Subcutaneous abdominal adipose tissue (tissue), 5 donors: ENCODE results near the gene UBE4A.

ENCODE experiments used
- H3K27ac ChIP-seq: one replicate; pipeline ENCODE4 v1.7.0; 2013; ENCODE audit warnings: low read depth, mild to moderate bottlenecking, inconsistent platforms, low read length, moderate library complexity
- H3K27me3 ChIP-seq, 5 donors: one replicate each; pipeline ENCODE4 v1.7.0; 2013; ENCODE audit warnings: low read length in 5 of 5, inconsistent platforms in 1 of 5; ENCODE audit not compliant: control insufficient read depth in 5 of 5, insufficient read depth in 4 of 5
- H3K36me3 ChIP-seq, 5 donors: one replicate each; pipeline ENCODE4 v1.7.0; 2013; ENCODE audit warnings: low read length in 5 of 5; ENCODE audit not compliant: control insufficient read depth in 5 of 5, insufficient read depth in 5 of 5
- H3K4me1 ChIP-seq, 5 donors: one replicate each; pipeline ENCODE4 v1.7.0; 2013; ENCODE audit warnings: low read length in 5 of 5, mild to moderate bottlenecking in 3 of 5, moderate library complexity in 1 of 5; ENCODE audit not compliant: control insufficient read depth in 5 of 5, insufficient read depth in 5 of 5
- H3K4me3 ChIP-seq, 5 donors: one replicate each; pipeline ENCODE4 v1.7.0; 2013; ENCODE audit warnings: low read length in 5 of 5, low read depth in 1 of 5
- H3K9ac ChIP-seq, 5 donors: one replicate each; pipeline ENCODE4 v1.7.0; 2013; ENCODE audit warnings: low read length in 5 of 5, mild to moderate bottlenecking in 4 of 5, moderate library complexity in 3 of 5
- H3K9me3 ChIP-seq, 5 donors: one replicate each; pipeline ENCODE4 v1.7.0; 2013; ENCODE audit warnings: low read length in 5 of 5; ENCODE audit not compliant: control insufficient read depth in 5 of 5
- donor health status: healthy.
- donor health status: healthy.
- donor health status: healthy.
- donor health status: healthy.
- donor health status: healthy.

The UBE4A gene, protein sequence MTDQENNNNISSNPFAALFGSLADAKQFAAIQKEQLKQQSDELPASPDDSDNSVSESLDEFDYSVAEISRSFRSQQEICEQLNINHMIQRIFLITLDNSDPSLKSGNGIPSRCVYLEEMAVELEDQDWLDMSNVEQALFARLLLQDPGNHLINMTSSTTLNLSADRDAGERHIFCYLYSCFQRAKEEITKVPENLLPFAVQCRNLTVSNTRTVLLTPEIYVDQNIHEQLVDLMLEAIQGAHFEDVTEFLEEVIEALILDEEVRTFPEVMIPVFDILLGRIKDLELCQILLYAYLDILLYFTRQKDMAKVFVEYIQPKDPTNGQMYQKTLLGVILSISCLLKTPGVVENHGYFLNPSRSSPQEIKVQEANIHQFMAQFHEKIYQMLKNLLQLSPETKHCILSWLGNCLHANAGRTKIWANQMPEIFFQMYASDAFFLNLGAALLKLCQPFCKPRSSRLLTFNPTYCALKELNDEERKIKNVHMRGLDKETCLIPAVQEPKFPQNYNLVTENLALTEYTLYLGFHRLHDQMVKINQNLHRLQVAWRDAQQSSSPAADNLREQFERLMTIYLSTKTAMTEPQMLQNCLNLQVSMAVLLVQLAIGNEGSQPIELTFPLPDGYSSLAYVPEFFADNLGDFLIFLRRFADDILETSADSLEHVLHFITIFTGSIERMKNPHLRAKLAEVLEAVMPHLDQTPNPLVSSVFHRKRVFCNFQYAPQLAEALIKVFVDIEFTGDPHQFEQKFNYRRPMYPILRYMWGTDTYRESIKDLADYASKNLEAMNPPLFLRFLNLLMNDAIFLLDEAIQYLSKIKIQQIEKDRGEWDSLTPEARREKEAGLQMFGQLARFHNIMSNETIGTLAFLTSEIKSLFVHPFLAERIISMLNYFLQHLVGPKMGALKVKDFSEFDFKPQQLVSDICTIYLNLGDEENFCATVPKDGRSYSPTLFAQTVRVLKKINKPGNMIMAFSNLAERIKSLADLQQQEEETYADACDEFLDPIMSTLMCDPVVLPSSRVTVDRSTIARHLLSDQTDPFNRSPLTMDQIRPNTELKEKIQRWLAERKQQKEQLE

DNA sequence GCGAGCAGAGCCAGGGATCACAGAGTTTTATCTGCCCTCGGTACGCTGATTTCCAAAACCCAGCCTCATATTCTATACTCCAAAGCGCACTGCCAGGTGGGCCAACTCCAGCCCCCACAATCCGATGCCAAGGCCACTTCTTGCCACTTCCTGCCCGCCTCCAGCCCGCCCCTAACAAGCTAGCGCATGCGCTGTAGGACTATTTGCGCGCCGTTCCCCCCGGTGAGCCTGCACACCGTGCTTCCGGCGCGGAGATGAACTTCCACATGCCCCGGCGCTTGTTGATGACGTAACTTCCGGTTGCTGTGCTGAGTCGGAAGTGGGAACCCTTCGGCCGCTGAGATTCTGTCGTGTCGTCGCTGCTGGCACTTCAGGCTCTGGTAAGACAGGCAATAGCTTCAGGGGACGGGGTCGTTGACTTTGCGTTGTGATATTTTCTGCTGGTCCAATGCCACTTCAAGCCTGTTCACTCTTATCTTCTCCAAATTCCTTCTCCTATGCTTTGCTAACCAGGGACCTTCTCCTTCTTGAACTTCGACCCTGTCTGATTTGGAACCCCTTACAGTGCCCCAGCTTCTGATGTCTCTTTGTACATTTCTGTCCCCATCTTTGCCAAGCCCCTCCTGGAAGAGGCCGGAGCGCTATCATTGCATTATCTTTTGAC is at the start of gene UBE4A:
TSS of gene UBE4A (plus strand) at position 306 of the 664 bp plus-strand sequence. CDS start 5,481 bp downstream, outside the sequence.
- H3K4me1 ChIP-seq = peaks cover 0 to 25% (median 19%) of the 10 kb centered on the region in 5 donors
- H3K4me3 ChIP-seq = peak within 1 kb of the TSS; percentile 83 to 100 (median 97)
- no peaks in the 10 kb centered on the region for H3K9me3 ChIP-seq
- no peaks in the 10 kb centered on the region for H3K27me3 ChIP-seq
- H3K27ac ChIP-seq = peak within 1 kb of the TSS; percentile 52
- peaks cover 0 to 2% (median 0%) of the 10 kb centered on the region in 5 donors for H3K36me3 ChIP-seq
- peak within 1 kb of the TSS; percentile 40 to 99 (median 98) for H3K9ac ChIP-seq

DNA sequence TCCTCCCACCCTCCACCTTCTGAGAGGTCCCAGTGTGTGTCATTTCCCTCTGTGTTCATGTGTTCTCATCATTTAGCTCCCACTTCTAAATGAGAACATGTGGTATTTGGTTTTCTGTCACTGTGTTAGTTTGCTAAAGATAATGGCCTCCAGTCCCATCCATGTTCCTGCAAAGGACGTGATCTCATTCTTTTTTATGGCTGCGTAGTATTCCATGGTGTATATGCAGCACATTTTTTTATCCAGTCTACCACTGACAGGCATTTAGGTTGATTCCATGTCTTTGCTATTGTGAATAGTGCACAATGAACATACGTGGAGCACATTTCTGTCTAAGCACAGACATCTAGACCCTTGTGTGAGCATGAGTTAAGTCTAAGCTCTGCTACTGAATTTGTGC is 49.1 kb upstream of the UBE4A start:
- Histone ChIP-seq H3K4me1 (peaks cover 0 to 18% (median 3%) of the 10 kb centered on the region in 5 donors), H3K36me3 (no peaks in the 10 kb centered on the region), H3K4me3 (no peak overlapping the region), H3K9me3 (no peaks in the 10 kb centered on the region), H3K27ac (no peak overlapping the region), H3K9ac (no peak overlapping the region), H3K27me3 (peaks cover 2 to 14% (median 9%) of the 10 kb centered on the region in 5 donors)

DNA sequence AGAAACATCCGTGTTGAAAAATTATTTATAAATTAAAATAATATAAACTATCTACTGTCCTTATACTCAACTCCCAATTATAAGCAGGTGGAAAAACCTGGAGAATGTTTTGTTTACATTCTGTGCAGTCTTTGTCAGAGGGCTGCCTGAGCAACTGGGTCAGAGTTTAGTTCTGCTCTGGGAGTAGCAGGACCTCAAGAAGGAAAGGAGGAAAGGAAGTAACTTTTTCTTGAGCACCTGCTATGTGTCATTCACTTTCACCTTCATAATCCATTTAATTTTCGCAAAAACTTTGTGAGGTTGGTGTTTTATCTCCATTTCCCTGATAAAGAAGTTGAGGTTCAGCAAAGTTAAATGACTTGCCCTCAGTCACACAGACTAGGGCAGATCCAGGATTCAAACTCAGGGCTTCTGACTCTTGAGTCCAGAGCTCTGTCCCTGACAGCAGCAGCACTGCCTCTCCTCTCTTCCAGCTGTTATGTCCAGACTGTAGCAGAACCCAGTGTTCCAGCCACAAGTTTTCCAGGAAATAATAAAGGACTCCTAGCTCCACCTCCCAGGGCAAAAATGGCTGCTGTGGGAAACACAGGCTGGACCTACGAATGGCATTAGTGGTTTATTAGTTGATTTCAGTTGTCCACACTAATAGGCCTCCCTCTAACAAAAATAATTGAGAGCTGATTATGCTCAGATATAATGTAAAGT is 48.5 kb upstream of the UBE4A start:
- H3K27me3 ChIP-seq = peaks cover 2 to 14% (median 12%) of the 10 kb centered on the region in 5 donors
- H3K36me3 ChIP-seq = no peaks in the 10 kb centered on the region
- H3K9me3 ChIP-seq = no peaks in the 10 kb centered on the region
- no peak overlapping the region for H3K4me3 ChIP-seq
- H3K27ac ChIP-seq = no peak overlapping the region
- H3K4me1 ChIP-seq = peaks cover 0 to 22% (median 7%) of the 10 kb centered on the region in 5 donors
- H3K9ac ChIP-seq = no peak overlapping the region

DNA sequence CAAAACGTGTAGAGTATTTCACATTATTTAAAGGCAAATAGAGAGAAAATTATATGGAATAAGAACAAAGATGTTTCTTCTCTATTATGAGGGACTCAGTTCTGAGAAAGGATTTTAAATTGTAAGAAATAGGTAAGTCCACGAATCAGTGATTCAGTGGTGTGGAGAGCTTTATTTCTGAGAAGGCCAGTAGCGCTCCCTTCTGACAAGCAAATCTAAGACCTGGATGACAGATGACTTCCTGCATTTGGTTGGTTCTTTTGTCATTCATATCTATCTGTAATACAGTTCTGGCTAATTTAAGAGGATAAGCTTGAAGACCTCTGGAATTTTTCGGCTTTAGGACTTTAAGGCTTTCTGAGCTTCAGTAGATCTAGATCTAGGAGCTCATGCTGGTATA is 47.9 kb upstream of the UBE4A start:
- Histone ChIP-seq H3K27me3 (peaks cover 2 to 14% (median 13%) of the 10 kb centered on the region in 5 donors), H3K9ac (no peak overlapping the region), H3K36me3 (no peaks in the 10 kb centered on the region), H3K9me3 (no peaks in the 10 kb centered on the region), H3K4me1 (peaks cover 0 to 28% (median 13%) of the 10 kb centered on the region in 5 donors), H3K27ac (no peak overlapping the region), H3K4me3 (no peak overlapping the region)

DNA sequence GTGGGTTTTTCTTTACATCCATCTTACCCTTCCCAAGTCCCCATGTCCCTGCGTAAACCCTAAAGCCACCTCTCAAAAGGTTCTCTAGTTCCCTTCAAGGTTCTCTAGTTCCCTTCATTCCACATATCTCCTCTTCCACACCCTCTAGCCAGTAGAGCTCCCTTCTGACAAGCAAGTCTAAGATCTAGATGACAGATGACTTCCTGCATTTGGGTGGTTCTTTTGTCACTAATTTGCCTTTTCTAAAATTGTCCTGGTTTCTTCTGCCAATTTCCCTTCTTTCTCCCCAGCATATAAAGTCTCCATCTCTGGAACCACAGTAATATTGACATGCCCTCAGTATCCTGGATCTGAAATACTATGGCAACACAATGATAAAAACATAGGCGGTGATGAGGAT is 47.1 kb upstream of the UBE4A start:
- H3K27ac ChIP-seq = no peak overlapping the region

DNA sequence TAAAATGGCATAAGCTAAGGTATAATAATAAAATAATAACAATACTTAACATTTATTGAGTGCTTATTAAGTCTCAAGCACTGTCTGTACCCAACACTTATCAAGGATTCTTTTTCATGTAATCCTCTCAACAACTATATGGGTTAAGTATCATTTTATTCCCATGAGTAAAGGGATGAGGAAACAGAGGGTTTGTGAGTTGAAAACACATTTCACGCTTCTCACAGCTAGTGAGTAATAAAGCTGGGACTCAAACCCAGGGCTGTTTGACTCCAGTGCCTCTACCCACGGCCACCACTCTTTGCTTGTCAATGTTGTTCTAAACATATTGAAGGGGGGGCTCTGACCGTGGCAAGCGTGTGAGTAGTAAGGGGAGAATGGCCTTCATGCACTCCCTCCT is 46.2 kb upstream of the UBE4A start:
- Histone ChIP-seq H3K27ac (no peak overlapping the region), H3K9me3 (peaks cover 0 to 3% (median 0%) of the 10 kb centered on the region in 5 donors), H3K36me3 (no peaks in the 10 kb centered on the region), H3K27me3 (peaks cover 2 to 17% (median 13%) of the 10 kb centered on the region in 5 donors), H3K9ac (no peak overlapping the region), H3K4me1 (peaks cover 0 to 38% (median 22%) of the 10 kb centered on the region in 5 donors), H3K4me3 (no peak overlapping the region)

More for the DNA sequence above, 47.1 kb upstream of the UBE4A start:
- Histone ChIP-seq H3K36me3 (no peaks in the 10 kb centered on the region), H3K27me3 (peaks cover 2 to 17% (median 13%) of the 10 kb centered on the region in 5 donors), H3K9ac (no peak overlapping the region), H3K9me3 (peaks cover 0 to 2% (median 0%) of the 10 kb centered on the region in 5 donors), H3K4me3 (no peak overlapping the region), H3K4me1 (peaks cover 0 to 36% (median 21%) of the 10 kb centered on the region in 5 donors)

DNA sequence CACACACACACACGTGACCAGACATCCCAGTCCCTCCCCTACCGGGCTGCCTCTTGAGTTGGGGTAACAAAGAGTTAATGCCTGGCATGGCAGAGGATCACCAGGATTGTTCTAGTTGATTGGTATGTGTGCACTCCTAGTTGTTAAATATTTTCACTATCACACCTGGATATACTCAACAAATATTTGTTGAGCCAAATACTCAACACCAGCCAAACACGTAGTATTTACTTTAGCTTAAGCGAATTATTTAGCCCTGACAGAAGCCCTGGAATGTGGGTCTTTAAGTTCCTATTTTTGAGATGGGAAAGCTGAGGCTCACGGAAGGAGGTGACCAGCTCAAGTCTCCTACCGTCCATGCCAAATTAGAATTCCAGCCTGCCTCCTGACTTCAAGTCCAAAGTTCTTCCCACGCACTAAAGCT is 44.4 kb upstream of the UBE4A start:
- H3K27ac ChIP-seq = no peak overlapping the region
- peaks cover 0 to 3% (median 0%) of the 10 kb centered on the region in 5 donors for H3K9me3 ChIP-seq
- peaks cover 2 to 17% (median 13%) of the 10 kb centered on the region in 5 donors for H3K27me3 ChIP-seq
- peaks cover 2 to 44% (median 28%) of the 10 kb centered on the region in 5 donors for H3K4me1 ChIP-seq
- H3K4me3 ChIP-seq = no peak overlapping the region
- H3K36me3 ChIP-seq = no peaks in the 10 kb centered on the region
- no peak overlapping the region for H3K9ac ChIP-seq

DNA sequence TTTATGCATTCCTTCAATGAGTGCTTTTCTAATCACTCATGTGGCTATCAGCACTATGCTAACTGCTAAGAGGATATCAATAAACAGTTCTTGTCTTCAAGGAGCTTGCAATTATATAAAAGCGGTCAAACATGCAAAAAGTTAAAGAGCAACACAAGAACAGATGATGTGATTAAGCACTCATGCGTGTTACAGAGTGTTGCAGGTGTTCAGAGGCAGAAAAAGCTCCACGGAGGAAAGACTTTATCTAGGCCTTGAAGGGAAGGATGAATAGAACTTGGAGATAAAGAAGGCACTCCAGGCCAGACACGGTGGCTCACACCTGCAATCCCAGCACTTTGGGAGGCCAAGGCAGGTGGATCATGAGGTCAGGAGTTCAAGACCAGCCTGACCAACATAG is 41.3 kb upstream of the UBE4A start:
- Histone ChIP-seq H3K27me3 (peaks cover 2 to 17% (median 10%) of the 10 kb centered on the region in 5 donors), H3K27ac (no peak overlapping the region), H3K4me3 (no peak overlapping the region), H3K36me3 (no peaks in the 10 kb centered on the region), H3K9me3 (peaks cover 0 to 3% (median 0%) of the 10 kb centered on the region in 5 donors), H3K9ac (no peak overlapping the region), H3K4me1 (peaks cover 2 to 53% (median 33%) of the 10 kb centered on the region in 5 donors)
